Right atrium auricular region (tissue), 2 donors: Measurements from ENCODE around the gene PRPSAP1. TPM values are rescaled to one million over a fixed set of nuclear protein-coding genes. Genes with fewer than 3 reads are reported as not detected.
A peak's percentile ranks its signal among the peaks of the same experiment; 100 is the strongest.

ENCODE experiments used
- DNase-seq: peaks from one replicate; pipeline ENCODE4 v3.0.0-alpha.2; 2019; ENCODE audit warnings: low spot score
- H3K27ac ChIP-seq, 2 donors: fragments of 200-600 bp; sonication (generic); 1 replicate in 1 of 2; 2 replicates in 1 of 2; pipeline ENCODE4 v1.5.1; 2016 to 2019
- H3K27me3 ChIP-seq, 2 donors: fragments of 200-600 bp; sonication (generic); one replicate each; pipeline versions ENCODE4 v1.5.1 to v1.6.0; 2017 to 2019
- H3K36me3 ChIP-seq: fragments of 200-600 bp; sonication (generic); one replicate; pipeline ENCODE4 v1.5.1; 2016
- H3K4me1 ChIP-seq, 2 donors: fragments of 200-600 bp; sonication (generic); one replicate each; pipeline versions ENCODE4 v1.5.1 to v1.6.0; 2017 to 2019
- H3K4me3 ChIP-seq, 2 donors: fragments of 200-600 bp; sonication (generic); 1 replicate in 1 of 2; 2 replicates in 1 of 2; pipeline ENCODE4 v1.5.1; 2017 to 2019; ENCODE audit warnings: mild to moderate bottlenecking in 1 of 2, moderate library complexity in 1 of 2
- H3K9me3 ChIP-seq, 2 donors: fragments of 200-600 bp; sonication (generic); one replicate each; pipeline ENCODE4 v1.5.1; 2019
- CTCF ChIP-seq, 2 donors: fragments of 200-600 bp; sonication (generic); IDR thresholded peaks; one replicate each; pipeline ENCODE4 v1.5.1; 2019; ENCODE audit warnings: antibody characterized with exemption in 2 of 2
- total RNA-seq, 2 donors: library from RNA; depleted of rRNA; stranded (reverse); fragments of >200 nt; gene quantifications; one replicate each; pipeline ENCODE4 v1.1.0, GENCODE V29; 2016

Gene PRPSAP1
- total RNA-seq, 2 donors from 2014 or later = 33.7 to 34.0 TPM

DNA sequence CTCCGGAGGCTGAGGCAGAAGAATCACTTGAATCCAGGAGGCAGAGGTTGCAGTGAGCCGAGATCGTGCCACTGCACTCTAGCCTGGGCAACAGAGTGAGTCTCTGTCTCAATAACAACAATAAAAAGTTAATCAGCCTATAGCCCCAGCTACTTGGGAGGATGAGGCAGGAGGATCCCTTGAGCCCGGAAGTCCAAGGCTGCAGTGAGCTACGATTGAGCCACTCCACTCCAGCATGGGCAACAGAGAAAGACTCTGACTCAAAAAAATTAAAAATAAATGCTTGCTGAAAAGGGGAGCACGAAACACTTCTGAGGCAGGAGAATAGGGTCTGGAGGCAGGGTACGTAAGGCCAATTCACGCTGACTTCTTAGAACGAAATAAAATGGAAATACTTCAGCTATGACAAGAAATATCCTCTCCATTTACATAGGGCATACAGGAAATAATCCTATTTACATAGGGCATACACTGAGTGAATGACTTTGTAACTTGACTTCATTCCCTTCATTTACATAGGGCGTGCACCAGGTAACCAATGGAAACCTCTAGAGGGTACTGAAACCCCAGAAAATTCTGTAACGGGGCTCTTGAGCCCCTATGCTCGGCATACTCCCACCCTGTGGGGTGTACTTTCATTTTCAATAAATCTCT lies 3.2 kb upstream of the PRPSAP1 start:
- DNase-seq = no peak
- Histone ChIP-seq H3K4me3 (no peak overlapping the region), H3K27ac (no peak overlapping the region), H3K9me3 (no peaks in the 10 kb centered on the region), H3K36me3 (no peaks in the 10 kb centered on the region), H3K27me3 (no peaks in the 10 kb centered on the region), H3K4me1 (peaks cover 0 to 27% of the 10 kb centered on the region in 2 donors)
- TF ChIP-seq CTCF (IDR thresholded peaks at IDR 0.05) = no peak

DNA sequence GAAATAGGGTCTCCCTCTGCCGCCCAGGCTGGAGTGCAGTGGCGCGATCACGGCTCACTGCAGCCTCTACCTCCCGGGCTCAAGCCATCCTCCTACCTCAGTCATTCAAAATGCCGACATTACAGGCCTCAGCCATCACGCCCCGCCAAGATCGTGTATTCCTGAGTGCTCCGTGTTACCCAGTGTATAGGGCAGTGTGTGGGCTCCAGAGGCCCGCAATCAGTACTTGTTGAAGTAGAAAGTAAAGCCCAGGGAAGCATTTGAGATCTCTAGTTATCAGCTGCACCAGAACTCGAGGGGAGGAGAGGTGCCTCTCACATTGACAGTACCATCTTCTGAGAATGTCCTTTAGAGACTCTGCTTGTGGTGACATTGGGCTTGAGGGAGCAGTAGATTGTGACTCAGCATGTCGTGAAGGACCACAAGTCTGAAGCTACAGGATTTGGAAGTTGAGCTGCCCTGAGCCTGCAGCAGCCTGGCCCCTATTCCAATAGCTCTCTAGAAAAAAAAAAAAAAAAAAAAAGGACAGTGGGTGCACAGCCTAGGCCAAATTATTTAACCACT lies 1.1 kb upstream of the PRPSAP1 start:
- Histone ChIP-seq H3K9me3 (no peaks in the 10 kb centered on the region), H3K27me3 (no peaks in the 10 kb centered on the region), H3K4me1 (peaks cover 0 to 25% of the 10 kb centered on the region in 2 donors), H3K36me3 (no peaks in the 10 kb centered on the region), H3K27ac (no peak overlapping the region), H3K4me3 (no peak overlapping the region)
- DNase-seq = no peak
- TF ChIP-seq CTCF (IDR thresholded peaks at IDR 0.05) = no peak

DNA sequence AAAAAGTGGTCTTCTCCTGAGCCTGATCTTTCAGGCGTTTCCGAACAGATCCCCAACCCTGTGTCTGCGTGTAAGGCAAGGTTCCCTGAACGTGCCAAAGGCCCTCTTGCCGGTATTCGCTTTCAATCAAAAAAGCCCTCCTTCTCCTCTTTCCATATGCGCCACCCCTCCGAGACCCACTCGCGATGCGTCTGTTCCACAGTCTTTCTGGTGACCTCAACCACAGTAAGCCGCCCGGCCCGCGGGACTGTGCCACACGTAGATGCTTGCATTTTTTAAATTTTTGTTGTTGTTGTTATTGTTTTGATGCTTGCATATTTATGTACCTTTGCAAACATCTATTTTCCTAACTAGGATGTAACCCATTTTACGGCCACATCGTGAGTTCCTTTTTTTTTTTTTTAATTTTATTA lies 607 bp upstream of the PRPSAP1 start:
- Histone ChIP-seq H3K27me3 (no peaks in the 10 kb centered on the region), H3K27ac (peak overlapping the region; percentile 85 to 96), H3K36me3 (no peaks in the 10 kb centered on the region), H3K4me3 (peak overlapping the region; percentile 81 to 96), H3K4me1 (peaks cover 0 to 25% of the 10 kb centered on the region in 2 donors), H3K9me3 (no peaks in the 10 kb centered on the region)
- no peak for TF ChIP-seq CTCF (IDR thresholded peaks at IDR 0.05)
- DNase-seq = no peak

DNA sequence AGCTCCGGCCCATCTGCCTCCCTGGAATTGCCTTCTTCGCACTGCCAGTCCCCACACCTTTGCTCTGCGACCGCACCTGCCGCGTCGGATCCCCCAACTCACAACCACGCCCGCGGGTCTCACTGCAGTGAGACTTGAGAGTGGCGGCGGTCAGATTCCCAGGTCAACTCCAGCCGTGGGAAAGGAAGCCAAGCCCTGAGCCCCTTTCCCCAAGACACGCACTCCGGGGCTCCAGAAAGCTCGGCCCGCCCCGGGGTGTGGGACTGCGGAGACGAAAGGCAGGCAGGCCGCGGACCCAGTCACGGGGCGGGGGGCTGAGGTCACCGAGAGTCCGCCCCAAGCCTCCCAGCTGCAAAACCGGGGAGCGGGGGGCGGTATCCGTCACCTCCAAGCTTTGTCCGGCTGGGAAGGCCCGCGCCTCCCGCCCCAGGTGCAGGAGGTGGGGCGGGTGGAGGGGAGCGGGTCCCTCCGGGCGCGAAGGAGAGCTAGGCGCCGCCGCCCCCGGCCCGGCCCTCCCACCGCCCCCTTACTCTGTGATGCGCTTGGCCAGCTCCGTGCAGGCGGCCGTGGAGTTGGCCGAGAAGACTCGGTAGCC lies 615 bp downstream of the PRPSAP1 start:
- H3K27ac ChIP-seq = peak overlapping the region; percentile 85 to 96
- no peak for DNase-seq
- TF ChIP-seq CTCF (IDR thresholded peaks at IDR 0.05) = no peak
- peaks cover 2% of the 10 kb centered on the region for H3K36me3 ChIP-seq
- H3K9me3 ChIP-seq = no peaks in the 10 kb centered on the region
- peak overlapping the region; percentile 81 to 96 for H3K4me3 ChIP-seq
- peaks cover 0 to 25% of the 10 kb centered on the region in 2 donors for H3K4me1 ChIP-seq
- H3K27me3 ChIP-seq = no peaks in the 10 kb centered on the region

GRCh38 chr17:76351526-76352071 lies 2.1 kb downstream of the PRPSAP1 start:
- peaks cover 0 to 25% of the 10 kb centered on the region in 2 donors for H3K4me1 ChIP-seq
- H3K27ac ChIP-seq = peak overlapping the region; percentile 35 to 48
- no peak overlapping the region for H3K4me3 ChIP-seq
- DNase-seq = no peak
- H3K36me3 ChIP-seq = peaks cover 16% of the 10 kb centered on the region
- H3K27me3 ChIP-seq = no peaks in the 10 kb centered on the region
- no peak for TF ChIP-seq CTCF (IDR thresholded peaks at IDR 0.05)
- H3K9me3 ChIP-seq = no peaks in the 10 kb centered on the region
